MCF 10A (cell line): ENCODE results near the gene PHLPP1. TPM values are rescaled to one million over a fixed set of nuclear protein-coding genes. Genes with fewer than 3 reads are reported as not detected.
A peak's percentile ranks its signal among the peaks of the same experiment; 100 is the strongest.

Source experiments
- BruUV-seq: library from RNA; stranded (reverse); fragments of 400-500 nt; replicated peaks from 2 replicates; lab custom pipeline; 2021; lab: Mats Ljungman, UMichigan
- CTCF ChIA-PET: fragments of 300-600 bp; sonication (Branson Sonifier 250); formaldehyde crosslinking; extraction: SDS; loops from one replicate; lab custom pipeline; 2021; ENCODE audit warnings: antibody characterized with exemption, inconsistent platforms; lab: Yijun Ruan, JAX
- POLR2A ChIA-PET: fragments of 300-600, 350-650 bp; sonication (Branson Sonifier 250); formaldehyde crosslinking; extraction: SDS; loops from one replicate; lab custom pipeline; 2020; ENCODE audit warnings: antibody characterized with exemption, inconsistent platforms; lab: Yijun Ruan, JAX
- DNase-seq: peaks from one replicate; pipeline ENCODE4 v3.0.0-alpha.2; 2018; ENCODE audit not compliant: unreplicated experiment
- H3K27ac Mint-ChIP-seq: one replicate; pipeline ENCODE4 v1.8.0; 2022; ENCODE audit warnings: mild to moderate bottlenecking, low read depth, mixed read lengths; ENCODE audit not compliant: unreplicated experiment
- H3K27me3 Mint-ChIP-seq: one replicate; pipeline ENCODE4 v1.8.0; 2022; ENCODE audit warnings: mixed read lengths; ENCODE audit not compliant: insufficient read depth, unreplicated experiment
- H3K36me3 Mint-ChIP-seq: one replicate; pipeline ENCODE4 v1.8.0; 2022; ENCODE audit warnings: mild to moderate bottlenecking, moderate library complexity, mixed read lengths; ENCODE audit not compliant: insufficient read depth, unreplicated experiment
- H3K4me1 Mint-ChIP-seq: one replicate; pipeline ENCODE4 v1.8.0; 2022; ENCODE audit warnings: mixed read lengths; ENCODE audit not compliant: insufficient read depth, unreplicated experiment
- H3K4me3 Mint-ChIP-seq: one replicate; pipeline ENCODE4 v1.8.0; 2022; ENCODE audit warnings: mild to moderate bottlenecking, moderate library complexity, mixed read lengths; ENCODE audit not compliant: unreplicated experiment
- H3K9me3 Mint-ChIP-seq: one replicate; pipeline ENCODE4 v1.8.0; 2022; ENCODE audit warnings: mixed read lengths; ENCODE audit not compliant: unreplicated experiment
- CTCF ChIP-seq: fragments of 200-600 bp; IDR thresholded peaks from one replicate; pipeline ENCODE4 v1.8.0; 2022; ENCODE audit warnings: antibody characterized with exemption, mild to moderate bottlenecking; ENCODE audit not compliant: unreplicated experiment
- intact Hi-C: fragments of 100-400 bp; cut with micrococcal nuclease; formaldehyde crosslinking; loops from 2 replicates; pipeline ENCODE4 v1.14.1; 2022
- total RNA-seq: library from RNA; stranded (reverse); gene quantifications from 2 replicates; pipeline ENCODE4 v1.2.3, GENCODE V29; 2022

The PHLPP1 gene
- total RNA-seq, 1 experiment from 2014 or later = 13.1 TPM

- Mint-ChIP-seq H3K36me3 (peaks cover 8% of the 10 kb centered on the region), H3K9me3 (no peaks in the 10 kb centered on the region), H3K27me3 (no peaks in the 10 kb centered on the region), H3K27ac (no peak overlapping the region), H3K4me1 (no peaks in the 10 kb centered on the region), H3K4me3 (no peak overlapping the region)
- BruUV-seq = no TSS peak
- no peak for TF ChIP-seq CTCF
- intact Hi-C loops = no loop called here
- ChIA-PET CTCF (no interaction called here), POLR2A (no interaction called here)
- DNase-seq = no peak
Measured at GRCh38 chr18:62833494-62833893, 118.2 kb downstream of the PHLPP1 start.

- Mint-ChIP-seq H3K4me1 (peaks cover under 1% of the 10 kb centered on the region), H3K27me3 (no peaks in the 10 kb centered on the region), H3K4me3 (no peak overlapping the region), H3K9me3 (no peaks in the 10 kb centered on the region), H3K36me3 (peaks cover 8% of the 10 kb centered on the region), H3K27ac (peak overlapping the region; percentile 27)
- POLR2A ChIA-PET = interaction anchor here (1.0 kb wide), 1 partner anchor 9 kb away, joined by 3 read pairs; no protein-coding TSS in a partner anchor
- no peak for DNase-seq
- TF ChIP-seq CTCF = no peak
- BruUV-seq = no TSS peak
- CTCF ChIA-PET = interaction anchor here (0.8 kb wide), 1 partner anchor 479 kb away, joined by 4 read pairs; no protein-coding TSS in a partner anchor
- intact Hi-C loops = no loop called here
Measured at GRCh38 chr18:62834715-62835114, 119.4 kb downstream of the PHLPP1 start.

GRCh38 chr18:62837011-62837410 is 121.7 kb downstream of the PHLPP1 start:
- H3K4me1 Mint-ChIP-seq = peaks cover 7% of the 10 kb centered on the region
- no peak overlapping the region for H3K27ac Mint-ChIP-seq
- no peaks in the 10 kb centered on the region for H3K9me3 Mint-ChIP-seq
- intact Hi-C loops = no loop called here
- DNase-seq = no peak
- H3K4me3 Mint-ChIP-seq = no peak overlapping the region
- POLR2A ChIA-PET = no interaction called here
- peaks cover 8% of the 10 kb centered on the region for H3K36me3 Mint-ChIP-seq
- TF ChIP-seq CTCF = no peak
- no peaks in the 10 kb centered on the region for H3K27me3 Mint-ChIP-seq
- CTCF ChIA-PET = interaction anchor here (0.8 to 1.2 kb wide), 2 partner anchors 121 to 146 kb away, joined by 3 to 5 read pairs; no protein-coding TSS in a partner anchor
- BruUV-seq = no TSS peak

- POLR2A ChIA-PET = no interaction called here
- no peak overlapping the region for H3K27ac Mint-ChIP-seq
Measured at GRCh38 chr18:62838475-62839098, 123.2 kb downstream of the PHLPP1 start.

More at GRCh38 chr18:62838475-62839098, 123.2 kb downstream of the PHLPP1 start:
- no peak for TF ChIP-seq CTCF
- no peaks in the 10 kb centered on the region for H3K27me3 Mint-ChIP-seq
- BruUV-seq = no TSS peak
- H3K4me1 Mint-ChIP-seq = peaks cover 7% of the 10 kb centered on the region
- no peak for DNase-seq
- CTCF ChIA-PET = no interaction called here
- no peak overlapping the region for H3K4me3 Mint-ChIP-seq
- peaks cover 8% of the 10 kb centered on the region for H3K36me3 Mint-ChIP-seq
- intact Hi-C loops = no loop called here
- H3K9me3 Mint-ChIP-seq = no peaks in the 10 kb centered on the region
